SIG-M5 treated with dmso at 0.1 percent for 504 hours (cell line): ENCODE measurements around the gene SLC35B4.
A peak's percentile ranks its signal among the peaks of the same experiment; 100 is the strongest.

Experiments used
- DNase-seq: peaks from one replicate; lab custom pipeline; 2025; ENCODE audit not compliant: unreplicated experiment; lab: John Stamatoyannopoulos, UW

The SLC35B4 gene, protein sequence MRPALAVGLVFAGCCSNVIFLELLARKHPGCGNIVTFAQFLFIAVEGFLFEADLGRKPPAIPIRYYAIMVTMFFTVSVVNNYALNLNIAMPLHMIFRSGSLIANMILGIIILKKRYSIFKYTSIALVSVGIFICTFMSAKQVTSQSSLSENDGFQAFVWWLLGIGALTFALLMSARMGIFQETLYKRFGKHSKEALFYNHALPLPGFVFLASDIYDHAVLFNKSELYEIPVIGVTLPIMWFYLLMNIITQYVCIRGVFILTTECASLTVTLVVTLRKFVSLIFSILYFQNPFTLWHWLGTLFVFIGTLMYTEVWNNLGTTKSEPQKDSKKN

DNA sequence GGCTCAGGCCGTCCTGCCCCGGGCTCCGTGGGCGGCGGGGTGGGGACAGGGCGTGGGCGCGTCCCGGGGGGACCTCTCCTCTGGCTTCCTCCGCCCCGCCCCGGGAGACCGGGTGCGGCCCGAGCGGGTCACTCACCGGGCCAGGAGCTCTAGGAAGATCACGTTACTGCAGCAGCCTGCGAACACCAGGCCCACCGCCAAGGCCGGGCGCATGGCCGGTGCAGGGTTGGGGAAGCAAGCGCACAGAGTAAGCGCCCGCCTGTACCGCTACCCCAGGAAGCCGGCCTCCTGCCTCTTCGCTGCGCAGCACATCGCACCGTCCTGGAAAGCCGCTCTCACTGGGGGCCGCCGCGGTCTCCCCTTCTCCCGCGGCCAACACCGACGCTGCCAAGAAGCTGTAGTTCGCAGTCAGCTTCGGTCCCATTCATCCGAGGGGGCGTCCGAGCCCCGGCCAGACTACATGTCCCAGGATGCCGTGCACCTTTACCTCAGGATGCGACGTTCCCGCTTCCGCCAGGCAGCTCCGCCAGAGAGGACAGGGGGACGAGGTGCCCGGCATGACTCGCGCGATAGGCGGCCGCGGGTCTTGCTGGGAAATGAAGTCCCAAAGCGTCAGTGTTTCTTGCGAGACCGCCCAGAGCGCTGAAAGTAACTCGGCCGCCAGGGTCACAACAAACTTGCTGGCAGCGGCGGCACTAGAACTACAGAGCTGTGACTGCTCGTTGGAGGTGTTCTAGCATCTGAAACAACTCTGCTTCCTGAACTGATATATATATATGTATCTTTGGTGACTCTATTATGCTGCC is at the start of gene SLC35B4:
Gene SLC35B4 (minus strand): TSS at position 392 of the 806 bp plus-strand sequence. CDS start 179 bp downstream, at position 213.
- peak; percentile 95 for DNase-seq

- no peak for DNase-seq
Measured at GRCh38 chr7:134366481-134366880, 49.8 kb upstream of the SLC35B4 start.

- DNase-seq = no peak
Measured at GRCh38 chr7:134365341-134366054, 48.8 kb upstream of the SLC35B4 start.

DNA sequence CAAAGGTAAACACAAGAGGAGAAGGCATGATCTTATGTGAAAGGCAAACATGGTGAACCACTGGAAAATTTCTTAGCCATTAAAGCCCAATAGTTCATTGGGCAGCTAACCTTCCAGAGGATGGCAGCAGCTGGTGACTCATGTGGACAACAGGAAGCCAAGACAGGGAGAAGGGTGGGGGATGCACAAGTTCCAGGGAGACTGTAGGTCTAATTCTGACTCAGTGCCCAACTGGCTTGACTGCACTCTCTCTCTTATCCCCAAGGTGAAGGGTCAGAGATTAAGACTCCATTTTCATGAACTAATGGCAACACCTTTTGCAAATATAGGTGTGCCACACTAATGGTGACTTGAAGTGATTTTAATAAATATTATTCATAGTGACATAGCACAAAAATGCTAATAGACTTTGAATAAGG is 47.9 kb upstream of the SLC35B4 start:
- peak; percentile 52 for DNase-seq

GRCh38 chr7:134362587-134363483 is 46.1 kb upstream of the SLC35B4 start:
- peak; percentile 28 for DNase-seq

DNA sequence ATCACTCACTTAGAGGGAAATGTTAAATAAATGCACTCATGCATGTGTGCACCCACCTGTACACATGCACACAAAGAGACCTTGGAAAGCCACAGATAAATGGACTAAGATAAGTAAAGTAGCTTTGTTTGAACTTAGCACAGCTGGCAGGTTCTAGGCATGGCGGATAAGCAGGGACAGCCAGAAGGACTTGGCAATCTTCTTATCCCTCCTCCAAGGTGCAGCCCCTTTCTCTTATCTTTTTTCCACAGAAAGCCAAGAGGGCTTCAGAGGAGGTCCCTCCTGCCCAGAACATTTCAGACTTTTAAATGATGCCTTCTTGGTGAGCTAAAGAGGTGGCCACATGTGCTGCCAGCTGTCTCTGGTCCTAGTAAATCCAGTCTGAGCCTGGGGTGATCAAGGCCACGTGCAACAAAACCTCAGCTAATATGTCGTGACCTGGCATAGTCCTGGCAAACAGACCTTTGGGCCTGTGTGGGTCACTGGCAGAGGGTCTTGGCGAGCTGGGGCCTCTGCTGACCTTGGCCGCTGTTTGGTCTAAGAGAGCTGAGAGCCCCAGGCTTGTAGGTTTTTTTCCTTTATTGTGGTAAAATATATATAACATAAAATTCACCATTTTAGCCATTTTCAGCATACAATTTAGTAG is 43.2 kb upstream of the SLC35B4 start:
- DNase-seq = no peak

DNA sequence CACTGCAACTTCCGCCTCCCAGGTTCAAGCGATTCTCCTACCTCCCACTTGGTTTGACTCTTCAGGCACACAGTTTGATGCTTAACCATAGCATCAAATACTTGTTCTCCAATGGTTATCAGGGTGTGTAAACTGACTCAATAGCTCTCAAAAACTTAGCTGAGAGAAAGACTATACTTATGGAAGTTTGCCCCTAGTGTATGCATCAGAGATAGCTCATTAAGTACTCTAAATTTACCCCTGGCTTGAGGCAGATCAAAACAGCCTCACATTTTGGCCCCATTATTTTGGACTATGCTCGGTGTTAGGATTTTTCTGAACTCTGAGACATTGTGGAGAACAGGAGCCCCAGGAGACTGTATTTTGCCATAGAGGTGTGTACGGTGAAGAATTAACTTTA is 40.8 kb upstream of the SLC35B4 start:
- DNase-seq = peak; percentile 8

DNA sequence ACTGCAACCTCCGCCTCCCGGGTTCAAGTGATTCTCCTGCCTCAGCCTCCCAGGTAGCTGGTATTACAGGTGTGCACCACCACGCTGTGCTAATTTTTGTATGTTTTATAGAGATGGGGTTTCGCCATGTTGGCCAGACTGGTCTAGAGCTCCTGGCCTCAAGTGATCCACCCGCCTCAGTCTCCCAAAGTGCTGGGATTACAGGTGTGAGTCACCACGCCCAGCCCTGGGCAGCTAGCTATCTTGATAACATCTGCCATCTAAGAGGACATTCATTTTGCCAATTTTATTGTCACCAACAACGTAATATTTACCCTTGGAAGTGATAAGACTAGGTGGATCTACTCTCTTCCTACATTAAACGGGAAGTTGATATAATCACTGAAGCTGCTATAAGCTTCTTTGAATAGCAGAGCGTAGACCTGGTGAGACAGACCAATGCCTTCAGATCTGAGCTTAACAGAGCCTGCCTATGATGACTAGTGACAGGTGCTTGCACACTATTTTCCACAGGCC is 39.7 kb upstream of the SLC35B4 start:
- DNase-seq = no peak

GRCh38 chr7:134355927-134356326 is 39.2 kb upstream of the SLC35B4 start:
- no peak for DNase-seq

DNA sequence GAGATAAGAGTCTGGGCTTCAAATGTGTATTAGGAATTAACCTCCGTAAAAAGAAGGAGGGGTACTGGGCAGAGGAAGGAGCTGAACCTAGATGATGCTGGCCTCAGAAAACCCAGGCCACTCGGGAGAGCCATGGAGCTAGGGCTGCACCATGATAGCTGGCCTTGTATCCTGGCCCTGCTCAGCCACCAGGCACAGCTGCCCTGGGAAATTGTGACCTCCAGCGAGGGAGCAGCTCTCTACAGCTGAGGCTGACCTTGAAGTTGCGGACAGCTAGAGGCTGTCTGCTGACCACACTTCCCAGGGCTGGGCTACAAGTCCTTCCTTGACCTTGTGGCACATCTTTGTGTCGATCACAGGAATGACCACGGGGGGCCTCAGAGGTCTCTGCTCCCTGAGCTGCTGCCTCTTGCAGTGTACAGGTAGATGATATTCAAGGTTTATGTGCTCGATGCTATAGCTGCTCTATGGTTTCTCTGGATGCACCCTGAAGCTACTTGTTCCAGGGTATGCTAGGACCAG is 38.3 kb upstream of the SLC35B4 start:
- no peak for DNase-seq

DNA sequence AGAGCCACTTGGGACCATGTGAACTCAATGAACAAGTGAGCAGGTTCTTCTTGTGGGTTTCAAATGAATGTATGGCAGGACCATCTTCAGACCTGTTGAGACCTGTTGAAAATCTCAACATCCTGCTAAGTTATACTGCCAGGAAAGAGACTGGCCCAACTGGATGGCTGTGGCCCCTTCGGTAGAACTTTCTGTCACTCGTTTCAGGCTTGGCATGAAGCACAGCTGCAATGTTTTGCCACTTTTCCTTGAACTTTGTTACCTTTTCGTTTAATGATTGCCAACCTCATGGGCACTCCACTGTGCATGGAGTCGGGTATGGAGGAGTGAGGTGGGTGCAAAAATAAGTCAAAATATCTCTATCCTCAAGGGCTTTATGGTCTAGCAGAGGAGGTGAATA is 36.7 kb upstream of the SLC35B4 start:
- no peak for DNase-seq

GRCh38 chr7:134351424-134351823 is 34.7 kb upstream of the SLC35B4 start:
- no peak for DNase-seq

GRCh38 chr7:134350709-134351108 is 34.0 kb upstream of the SLC35B4 start:
- no peak for DNase-seq

DNA sequence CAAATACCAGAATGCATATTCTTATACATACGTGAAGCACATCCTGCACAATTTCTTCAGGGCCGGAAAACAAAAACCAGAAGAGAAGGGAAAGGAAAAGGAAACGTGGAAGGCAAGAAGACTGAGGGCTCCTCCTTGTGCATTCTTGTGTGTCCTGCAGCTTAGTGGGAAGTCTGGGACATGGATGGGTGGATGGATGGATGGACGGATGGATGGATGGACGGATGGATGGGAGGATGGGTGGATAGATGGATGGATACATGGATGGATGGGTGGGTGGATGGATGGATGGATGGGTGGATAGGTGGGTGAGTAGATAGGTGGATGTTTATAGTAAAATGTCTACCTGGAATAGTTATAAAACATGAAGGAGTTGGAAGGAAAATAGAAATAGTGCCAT is 30.8 kb upstream of the SLC35B4 start:
- no peak for DNase-seq

GRCh38 chr7:134343796-134344195 is 27.1 kb upstream of the SLC35B4 start:
- no peak for DNase-seq

- DNase-seq = no peak
Measured at GRCh38 chr7:134343136-134343535, 26.4 kb upstream of the SLC35B4 start.

DNA sequence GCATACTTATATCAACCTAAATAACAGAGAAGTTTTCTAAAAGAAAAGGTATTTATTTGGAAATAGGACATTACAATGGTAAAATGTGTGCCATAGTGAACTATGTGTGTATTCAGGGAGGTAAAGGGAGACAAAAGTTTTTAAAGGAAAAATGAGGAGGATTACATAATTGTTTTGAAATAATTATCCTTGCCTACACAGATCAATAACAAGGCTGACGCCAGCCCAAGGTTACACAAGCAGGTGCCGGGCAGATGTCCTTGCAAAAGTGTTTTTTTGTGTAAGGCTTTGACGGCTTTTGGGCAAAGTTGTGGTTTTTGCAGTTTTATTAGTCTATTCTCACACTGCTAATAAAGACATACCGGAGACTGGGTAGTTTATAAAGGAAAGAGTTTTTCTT is 22.7 kb upstream of the SLC35B4 start:
- no peak for DNase-seq

GRCh38 chr7:134337980-134338379 is 21.2 kb upstream of the SLC35B4 start:
- DNase-seq = no peak

DNA sequence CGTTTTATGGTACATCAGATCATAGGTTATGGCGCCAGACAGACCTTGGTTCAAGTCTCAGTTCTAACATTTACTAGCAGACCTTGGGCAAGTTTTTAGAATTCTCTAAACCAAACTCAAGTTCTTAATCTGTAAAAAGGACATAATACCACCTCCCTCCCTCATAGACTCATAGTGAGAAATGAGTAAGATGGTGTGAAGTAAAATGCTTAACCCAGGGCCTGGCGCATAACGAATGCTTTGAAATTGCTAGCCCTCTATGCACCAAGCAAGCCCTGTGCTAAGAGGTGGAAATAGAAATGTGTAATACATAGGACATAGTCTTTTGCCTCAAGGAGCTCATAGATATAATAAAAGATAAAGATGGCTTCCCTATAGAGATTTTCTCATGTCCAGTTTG is 17.7 kb upstream of the SLC35B4 start:
- no peak for DNase-seq

GRCh38 chr7:134333943-134334342 is 17.2 kb upstream of the SLC35B4 start:
- DNase-seq = no peak
